ENCODE results near the gene MARCO.

Gene MARCO

GRCh38 chr2:118942031-118942430 is at the start of gene MARCO:
TSS of gene MARCO (plus strand) at chr2:118942194. CDS start at chr2:118942301, 107 bp downstream.
- no peak for DNase-seq (ENCODE audit: low read depth, low spot score)

DNA sequence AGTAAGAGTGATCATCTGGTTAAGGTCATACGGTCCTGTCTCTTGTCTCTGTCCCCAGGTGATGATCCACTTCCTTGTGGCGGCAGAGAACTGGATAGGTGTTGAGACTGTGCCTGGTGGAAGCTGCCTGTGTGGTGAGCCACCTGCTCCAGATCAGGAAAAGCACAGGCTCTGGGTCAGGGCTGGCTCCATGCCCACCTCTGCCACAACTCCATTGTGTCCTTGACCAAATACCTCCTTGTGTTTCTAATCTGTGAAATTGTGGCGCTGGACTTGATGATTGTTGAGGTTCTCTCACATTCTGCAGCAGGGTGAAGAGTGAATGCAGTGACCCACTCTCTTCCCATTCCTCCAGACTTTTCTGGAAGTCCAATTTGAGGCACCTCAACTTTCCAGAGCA is 48.9 kb upstream of the MARCO start:
- DNase-seq (ENCODE audit: low read depth, low spot score): no peak

DNA sequence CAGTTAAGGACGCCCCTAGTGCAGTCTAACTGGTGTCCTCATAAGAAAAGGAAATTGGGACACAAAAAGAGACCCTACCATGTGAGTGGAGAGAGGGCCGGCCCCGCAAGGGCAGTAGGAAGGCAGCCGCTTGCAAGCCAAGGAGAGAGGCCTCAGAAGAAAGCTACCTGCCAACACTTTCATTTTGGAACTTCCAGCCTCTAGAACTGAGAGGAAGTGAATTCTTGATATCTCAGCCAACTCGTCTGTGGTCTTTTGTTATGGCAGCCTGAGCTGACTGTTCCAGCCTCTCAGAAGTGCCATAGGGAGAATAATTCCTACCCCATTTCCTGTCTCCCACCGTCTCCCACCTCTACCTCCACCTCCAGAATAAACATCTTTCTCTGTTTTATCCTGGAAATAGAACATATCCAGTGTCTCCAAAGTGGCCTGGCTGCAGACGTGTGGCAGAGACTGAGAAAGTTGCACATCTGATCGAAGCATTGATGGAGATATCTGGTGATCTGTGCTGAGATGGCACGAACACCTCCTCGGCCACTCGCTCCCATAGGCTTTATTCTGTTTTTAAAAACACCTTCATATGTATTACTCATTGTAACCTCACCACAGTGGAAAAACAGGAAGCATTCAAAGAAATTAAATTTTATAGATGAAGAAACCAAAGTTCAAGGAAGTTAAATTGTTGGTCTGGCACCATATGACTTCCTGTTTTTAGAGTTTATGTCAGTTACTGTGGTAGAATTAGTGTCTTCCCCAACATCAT is 39.5 kb upstream of the MARCO start:
- no peak for DNase-seq (ENCODE audit: low read depth, low spot score)

GRCh38 chr2:118903029-118903351 is 39.0 kb upstream of the MARCO start:
- DNase-seq (ENCODE audit: low read depth, low spot score): no peak

- DNase-seq (ENCODE audit: low read depth, low spot score): no peak
These were observed 38.2 kb upstream of the MARCO start for GRCh38 chr2:118903551-118904479.

- DNase-seq (ENCODE audit: low read depth, low spot score): no peak
These were observed 36.8 kb upstream of the MARCO start for GRCh38 chr2:118905206-118905605.

DNA sequence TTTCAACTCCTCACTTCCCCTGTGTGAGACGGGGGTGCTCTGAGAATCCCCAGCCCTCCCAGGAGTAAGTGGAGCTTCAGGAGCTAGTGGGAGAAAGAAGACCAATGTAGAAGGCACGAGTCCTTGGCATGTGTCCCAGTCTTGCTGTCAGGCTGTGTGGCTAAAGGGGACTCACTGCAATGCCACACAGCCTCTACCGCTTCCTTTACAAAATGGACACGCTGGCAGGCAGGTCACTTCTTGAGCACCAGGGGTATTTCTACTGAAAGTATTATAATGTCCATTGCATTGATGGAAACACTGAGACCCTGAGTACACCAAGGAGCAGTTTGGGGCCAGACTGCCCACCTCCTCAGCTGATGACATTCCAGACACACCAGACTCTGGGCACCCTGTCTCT is 35.8 kb upstream of the MARCO start:
- DNase-seq (ENCODE audit: low read depth, low spot score): no peak

DNA sequence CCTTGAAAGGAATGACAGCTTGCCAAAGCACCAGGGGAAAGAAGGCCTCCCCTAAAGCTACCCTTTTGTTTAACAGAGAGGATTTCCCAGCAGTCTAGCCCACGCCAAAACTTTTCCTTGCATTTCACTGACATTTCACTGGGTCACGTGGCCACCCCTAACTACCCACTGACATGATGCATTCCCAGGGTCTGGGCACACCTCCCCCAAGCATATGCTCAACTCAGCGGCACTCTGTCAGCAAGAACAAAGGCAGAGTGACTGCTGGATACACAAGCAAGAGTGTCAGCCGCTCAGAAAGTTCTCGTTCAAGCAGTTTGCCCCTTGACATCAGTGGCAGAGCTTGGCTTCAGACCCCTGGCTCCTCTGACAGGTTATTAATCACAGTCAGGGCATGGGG is 34.2 kb upstream of the MARCO start:
- no peak for DNase-seq (ENCODE audit: low read depth, low spot score)

DNA sequence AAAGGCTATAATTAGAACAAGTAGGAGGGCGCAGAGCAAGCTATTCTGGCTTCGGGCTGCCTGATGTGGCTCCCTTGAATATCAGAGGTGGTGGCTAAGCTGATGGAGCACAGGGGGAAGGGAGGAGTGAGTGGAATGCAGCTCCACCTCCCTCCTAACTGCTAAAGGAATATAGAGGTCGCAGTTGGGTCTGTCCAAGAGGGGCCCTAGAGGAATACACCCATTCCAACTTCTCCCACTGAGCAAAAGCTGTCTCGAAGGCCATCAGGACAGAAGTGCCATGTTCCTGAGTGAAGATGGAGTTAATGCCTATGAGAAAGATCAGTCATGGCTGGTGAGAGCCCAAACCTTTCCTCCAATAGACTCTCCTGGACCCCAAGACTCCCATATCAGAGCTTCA is 32.8 kb upstream of the MARCO start:
- no peak for DNase-seq (ENCODE audit: low read depth, low spot score)

GRCh38 chr2:118911166-118911856 is 30.7 kb upstream of the MARCO start:
- DNase-seq (ENCODE audit: low read depth, low spot score): no peak

DNA sequence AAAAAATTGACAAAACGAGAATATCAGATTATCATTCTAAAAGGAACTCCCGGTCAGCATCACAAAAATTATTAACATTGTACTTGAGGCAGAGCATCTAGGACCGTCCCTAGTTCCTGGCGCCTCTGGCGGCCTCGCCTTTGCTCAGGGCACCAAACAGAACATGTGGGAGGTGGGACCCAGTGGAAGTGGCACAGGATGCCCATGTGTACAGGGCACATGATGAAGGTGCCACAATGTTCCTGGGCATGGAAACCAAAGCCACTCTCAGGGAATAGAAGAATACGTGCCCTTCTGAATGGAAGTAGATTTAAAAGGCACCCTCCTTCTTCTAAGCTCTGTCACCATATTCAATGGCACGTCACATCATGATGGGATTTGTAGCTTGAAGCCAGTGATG is 30.1 kb upstream of the MARCO start:
- no peak for DNase-seq (ENCODE audit: low read depth, low spot score)

GRCh38 chr2:118913131-118913802 is 28.7 kb upstream of the MARCO start:
- no peak for DNase-seq (ENCODE audit: low read depth, low spot score)

GRCh38 chr2:118913803-118914645 is 28.0 kb upstream of the MARCO start:
- no peak for DNase-seq (ENCODE audit: low read depth, low spot score)

- DNase-seq (ENCODE audit: low read depth, low spot score): no peak
These were observed 27.1 kb upstream of the MARCO start for GRCh38 chr2:118914721-118915453.

- DNase-seq (ENCODE audit: low read depth, low spot score): no peak
These were observed 24.0 kb upstream of the MARCO start for GRCh38 chr2:118918017-118918416.

DNA sequence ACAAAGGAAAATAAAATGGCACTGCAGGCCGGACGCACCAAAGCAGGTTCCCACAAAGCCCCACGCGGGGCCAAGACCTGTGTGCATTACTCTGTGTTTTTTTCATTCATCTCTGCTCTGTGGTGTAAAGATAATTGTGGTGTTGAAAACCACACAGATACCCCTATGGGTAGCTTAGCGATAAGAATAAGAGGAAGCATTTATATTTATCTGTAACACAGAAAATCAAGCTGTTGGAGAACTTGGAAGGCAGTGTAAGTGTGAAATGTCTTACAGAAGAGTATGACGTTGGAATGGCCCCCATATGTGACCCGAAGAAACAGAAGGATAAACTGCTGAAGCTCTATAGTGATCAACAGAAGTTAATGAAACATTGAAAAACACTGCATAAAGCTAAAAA is 20.3 kb upstream of the MARCO start:
- DNase-seq (ENCODE audit: low read depth, low spot score): no peak

- DNase-seq (ENCODE audit: low read depth, low spot score): no peak
These were observed 19.7 kb upstream of the MARCO start for GRCh38 chr2:118922254-118922653.

DNA sequence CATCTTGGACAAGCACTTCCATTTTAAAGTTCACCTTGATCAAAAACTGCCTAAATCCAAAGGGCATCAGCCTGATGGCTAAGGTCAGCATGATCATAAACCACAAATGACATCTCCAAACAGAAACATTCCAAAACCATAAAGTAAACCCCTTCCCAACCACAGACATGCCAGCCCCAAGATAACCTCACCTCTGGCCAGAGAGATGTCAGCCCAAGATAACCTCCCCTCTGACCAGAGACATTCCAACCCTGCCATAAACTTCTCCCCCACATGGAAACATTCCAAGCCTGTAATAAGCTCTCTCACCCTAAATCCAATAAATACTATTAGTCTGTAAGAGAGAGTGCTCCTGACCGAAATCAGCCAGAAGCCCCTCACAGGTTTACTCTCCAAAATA is 18.6 kb upstream of the MARCO start:
- no peak for DNase-seq (ENCODE audit: low read depth, low spot score)

- no peak for DNase-seq (ENCODE audit: low read depth, low spot score)
These were observed 16.5 kb upstream of the MARCO start for GRCh38 chr2:118925476-118925875.

DNA sequence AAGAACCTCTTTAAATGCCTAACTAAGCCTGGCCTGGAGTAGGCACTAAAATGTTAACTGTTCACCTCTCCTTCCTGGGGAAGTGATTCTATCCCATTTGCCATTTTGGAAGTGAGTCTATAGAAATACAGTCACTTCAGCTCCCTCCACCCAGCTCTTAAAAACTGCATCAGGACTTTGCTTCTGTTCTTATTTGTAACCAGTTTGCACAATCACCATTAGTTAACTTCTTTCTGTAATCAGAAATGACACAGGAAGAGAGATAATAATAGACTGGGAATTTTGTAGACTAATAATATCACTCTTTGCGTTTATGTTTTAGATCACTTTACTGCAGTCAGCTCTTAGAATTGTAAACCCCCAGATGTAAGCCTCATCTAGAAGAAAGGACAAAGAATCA is 16.0 kb upstream of the MARCO start:
- DNase-seq (ENCODE audit: low read depth, low spot score): no peak
